ENCODE measurements around the gene CXorf38. TPM values are rescaled to one million over a fixed set of nuclear protein-coding genes. Genes with fewer than 3 reads are reported as not detected.
"Not testable (repeated sequence)": the region's sequence is repeated elsewhere in the genome, so short reads cannot be mapped to it uniquely, and the experiment has no call there.

CXorf38 gene
- total RNA-seq, 2 experiments from 2014 or later = 23.2 to 23.3 TPM

DNA sequence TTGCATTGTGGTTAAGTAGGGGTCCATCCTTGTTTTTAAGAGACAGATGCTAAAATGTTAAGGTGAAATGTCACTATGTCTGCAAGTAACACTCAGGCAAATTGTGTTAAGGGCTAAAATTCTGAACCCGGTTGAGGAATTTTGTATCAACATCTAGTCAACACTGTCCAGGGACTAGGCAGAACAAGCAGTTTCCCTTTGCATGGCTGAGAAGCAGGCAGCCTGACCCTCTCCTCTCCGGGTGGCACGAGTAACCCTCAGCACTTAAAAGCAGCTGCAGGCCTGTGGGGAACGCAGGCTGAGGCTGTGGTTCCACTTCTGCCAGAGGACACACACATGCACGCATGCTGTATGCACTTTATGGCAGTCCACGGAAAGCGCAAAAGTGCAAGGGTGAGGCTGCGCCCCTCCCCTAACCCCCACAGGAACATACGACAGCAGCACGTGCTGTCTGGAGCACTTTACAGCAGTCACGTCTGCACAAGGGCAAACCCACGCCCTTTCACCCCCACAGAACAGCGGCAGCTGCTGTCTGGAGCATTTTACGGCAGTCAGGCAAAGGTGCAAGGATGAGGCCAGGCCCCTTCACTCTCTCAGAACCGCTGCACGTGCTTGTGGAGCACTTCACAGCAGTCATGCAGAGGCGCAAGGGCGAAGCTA lies 24.8 kb downstream of the CXorf38 start:
- CTCF ChIA-PET = no interaction called here
- no peaks in the 10 kb centered on the region for H3K36me3 Mint-ChIP-seq (ENCODE audit: low read depth)

GRCh38 chrX:40617566-40617965 lies 29.8 kb downstream of the CXorf38 start:
- Mint-ChIP-seq H3K27ac (peak overlapping the region; percentile 41), H3K4me3 (no peak overlapping the region), H3K27me3 (ENCODE audit: low read depth) (no peaks in the 10 kb centered on the region), H3K9me3 (no peaks in the 10 kb centered on the region), H3K36me3 (ENCODE audit: low read depth) (no peaks in the 10 kb centered on the region), H3K4me1 (ENCODE audit: low read depth) (no peaks in the 10 kb centered on the region)
- DNase-seq = no peak
- intact Hi-C loops (cut with micrococcal nuclease) = no loop called here
- CTCF ChIA-PET = interaction anchor here (0.8 to 1.0 kb wide), 2 partner anchors 32 to 48 kb away, joined by 3 to 4 read pairs; no protein-coding TSS in a partner anchor

More for the DNA sequence above, 24.8 kb downstream of the CXorf38 start:
- H3K4me1 Mint-ChIP-seq (ENCODE audit: low read depth) = no peaks in the 10 kb centered on the region
- intact Hi-C loops (cut with micrococcal nuclease) = no loop called here
- H3K27ac Mint-ChIP-seq = no peak overlapping the region
- no peak overlapping the region for H3K4me3 Mint-ChIP-seq
- H3K27me3 Mint-ChIP-seq (ENCODE audit: low read depth) = no peaks in the 10 kb centered on the region
- DNase-seq = no peak
- no peaks in the 10 kb centered on the region for H3K9me3 Mint-ChIP-seq

GRCh38 chrX:40615976-40616375 lies 31.4 kb downstream of the CXorf38 start:
- no peak overlapping the region for H3K27ac Mint-ChIP-seq
- no peaks in the 10 kb centered on the region for H3K9me3 Mint-ChIP-seq
- H3K4me1 Mint-ChIP-seq (ENCODE audit: low read depth) = no peaks in the 10 kb centered on the region
- CTCF ChIA-PET = no interaction called here
- no peak overlapping the region for H3K4me3 Mint-ChIP-seq
- no peaks in the 10 kb centered on the region for H3K27me3 Mint-ChIP-seq (ENCODE audit: low read depth)
- no peak for DNase-seq
- intact Hi-C loops (cut with micrococcal nuclease) = no loop called here
- no peaks in the 10 kb centered on the region for H3K36me3 Mint-ChIP-seq (ENCODE audit: low read depth)

- no peaks in the 10 kb centered on the region for H3K36me3 Mint-ChIP-seq (ENCODE audit: low read depth)
- no peak overlapping the region for H3K4me3 Mint-ChIP-seq
- H3K9me3 Mint-ChIP-seq = no peaks in the 10 kb centered on the region
- no peak for DNase-seq
- CTCF ChIA-PET = interaction anchor here (0.6 kb wide), 1 partner anchor 225 kb away, joined by 3 read pairs; no protein-coding TSS in a partner anchor
- H3K27me3 Mint-ChIP-seq (ENCODE audit: low read depth) = no peaks in the 10 kb centered on the region
- intact Hi-C loops (cut with micrococcal nuclease) = no loop called here
- no peak overlapping the region for H3K27ac Mint-ChIP-seq
- H3K4me1 Mint-ChIP-seq (ENCODE audit: low read depth) = no peaks in the 10 kb centered on the region
Observed at GRCh38 chrX:40612511-40612910, 34.9 kb downstream of the CXorf38 start.

GRCh38 chrX:40607381-40607780 lies 40.0 kb downstream of the CXorf38 start:
- Mint-ChIP-seq H3K4me1 (ENCODE audit: low read depth) (no peaks in the 10 kb centered on the region), H3K36me3 (ENCODE audit: low read depth) (peaks cover 2% of the 10 kb centered on the region), H3K4me3 (no peak overlapping the region), H3K27me3 (ENCODE audit: low read depth) (no peaks in the 10 kb centered on the region), H3K27ac (no peak overlapping the region), H3K9me3 (no peaks in the 10 kb centered on the region)
- CTCF ChIA-PET = no interaction called here
- intact Hi-C loops (cut with micrococcal nuclease) = no loop called here
- DNase-seq = no peak

- Mint-ChIP-seq H3K4me1 (ENCODE audit: low read depth) (no peaks in the 10 kb centered on the region), H3K4me3 (no peak overlapping the region), H3K36me3 (ENCODE audit: low read depth) (peaks cover 11% of the 10 kb centered on the region), H3K27me3 (ENCODE audit: low read depth) (no peaks in the 10 kb centered on the region), H3K9me3 (no peaks in the 10 kb centered on the region), H3K27ac (peak overlapping the region; percentile 61)
- CTCF ChIA-PET = interaction anchor here (0.5 kb wide), 1 partner anchor 190 kb away, joined by 3 read pairs; no protein-coding TSS in a partner anchor
- no peak for DNase-seq
- intact Hi-C loops (cut with micrococcal nuclease) = no loop called here
Observed at GRCh38 chrX:40603446-40603845, 43.9 kb downstream of the CXorf38 start.

- H3K27me3 Mint-ChIP-seq (ENCODE audit: low read depth) = not testable (repeated sequence)
- CTCF ChIA-PET = interaction anchor here (0.6 to 0.8 kb wide), 2 partner anchors 20 to 50 kb away, joined by 3 to 4 read pairs; no protein-coding TSS in a partner anchor
Observed at GRCh38 chrX:40589616-40590321, 57.6 kb downstream of the CXorf38 start.

GRCh38 chrX:40587623-40588022 lies 59.7 kb downstream of the CXorf38 start:
- intact Hi-C loops (cut with micrococcal nuclease) = loop anchor here (10.0 kb wide), 2 partner anchors 287 to 527 kb away; no protein-coding TSS in a partner anchor
- not testable (repeated sequence) for DNase-seq; H3K27me3 Mint-ChIP-seq (ENCODE audit: low read depth); H3K9me3 Mint-ChIP-seq; H3K36me3 Mint-ChIP-seq (ENCODE audit: low read depth); H3K27ac Mint-ChIP-seq; H3K4me3 Mint-ChIP-seq
- peaks cover 50% of the 10 kb centered on the region for H3K4me1 Mint-ChIP-seq (ENCODE audit: low read depth)
- CTCF ChIA-PET = interaction anchor here (0.7 to 1.1 kb wide), 2 partner anchors 14 to 207 kb away, joined by 3 read pairs; no protein-coding TSS in a partner anchor

More at GRCh38 chrX:40589616-40590321, 57.6 kb downstream of the CXorf38 start:
- not testable (repeated sequence) for H3K4me3 Mint-ChIP-seq, H3K9me3 Mint-ChIP-seq
- peak; percentile 41 for DNase-seq
- intact Hi-C loops (cut with micrococcal nuclease) = loop anchor here (1.0 to 10.0 kb wide), 4 partner anchors 9 to 525 kb away; partner anchors contain the start of gene ATP6AP2
- Mint-ChIP-seq H3K27ac (peak overlapping the region; percentile 61), H3K4me1 (ENCODE audit: low read depth) (peaks cover 45% of the 10 kb centered on the region), H3K36me3 (ENCODE audit: low read depth) (peaks cover 11% of the 10 kb centered on the region)

DNA sequence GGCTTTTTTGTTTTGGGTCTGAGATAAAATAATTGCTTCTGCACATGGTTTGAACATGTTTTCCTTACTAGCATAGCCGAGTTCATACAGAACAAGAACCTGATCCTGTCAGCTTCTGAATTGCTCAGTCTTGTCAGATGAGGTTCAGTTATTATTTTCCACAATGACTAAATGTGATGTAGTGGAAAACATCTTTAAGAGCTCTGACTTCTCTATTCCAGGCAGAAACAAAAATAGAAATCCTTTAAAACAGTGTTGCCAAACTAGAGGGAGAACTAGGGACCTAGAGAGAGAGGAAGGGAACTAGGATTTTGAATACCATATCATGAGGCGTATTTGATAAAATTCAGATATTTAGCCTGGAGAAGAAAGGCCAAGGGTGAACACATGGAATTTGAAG lies 64.5 kb downstream of the CXorf38 start:
- peaks cover 40% of the 10 kb centered on the region for H3K4me1 Mint-ChIP-seq (ENCODE audit: low read depth)
- no peaks in the 10 kb centered on the region for H3K9me3 Mint-ChIP-seq
- CTCF ChIA-PET = no interaction called here
- intact Hi-C loops (cut with micrococcal nuclease) = loop anchor here (10.0 kb wide), 2 partner anchors 292 to 532 kb away; no protein-coding TSS in a partner anchor
- no peaks in the 10 kb centered on the region for H3K27me3 Mint-ChIP-seq (ENCODE audit: low read depth)
- no peak overlapping the region for H3K27ac Mint-ChIP-seq
- no peak overlapping the region for H3K4me3 Mint-ChIP-seq
- H3K36me3 Mint-ChIP-seq (ENCODE audit: low read depth) = no peaks in the 10 kb centered on the region
- DNase-seq = no peak

DNA sequence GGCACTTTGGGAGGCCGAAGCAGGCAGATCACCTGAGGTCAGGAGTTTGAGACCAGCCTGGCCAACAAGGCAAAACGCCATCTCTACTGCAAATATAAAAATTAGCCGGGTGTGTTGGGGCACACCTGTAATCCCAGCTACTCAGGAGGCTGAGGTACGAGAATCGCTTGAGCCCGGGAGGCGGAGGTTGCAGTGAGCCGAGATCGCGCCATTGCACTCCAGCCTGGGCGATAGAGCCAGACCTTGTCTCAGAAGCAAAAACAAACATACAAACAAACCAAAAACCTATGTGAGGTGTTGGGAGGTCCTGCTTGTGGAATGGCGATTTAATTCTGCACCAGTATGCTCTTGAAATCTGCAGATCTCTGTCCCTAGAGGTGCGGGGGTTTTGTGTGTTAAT lies 65.2 kb downstream of the CXorf38 start:
- not testable (repeated sequence) for H3K9me3 Mint-ChIP-seq; H3K27ac Mint-ChIP-seq; DNase-seq; H3K27me3 Mint-ChIP-seq (ENCODE audit: low read depth); H3K36me3 Mint-ChIP-seq (ENCODE audit: low read depth)
- CTCF ChIA-PET = interaction anchor here (1.0 kb wide), 1 partner anchor 38 kb away, joined by 3 read pairs; no protein-coding TSS in a partner anchor
- intact Hi-C loops (cut with micrococcal nuclease) = loop anchor here (10.0 kb wide), 2 partner anchors 293 to 533 kb away; no protein-coding TSS in a partner anchor
- H3K4me1 Mint-ChIP-seq (ENCODE audit: low read depth) = peaks cover 34% of the 10 kb centered on the region
- H3K4me3 Mint-ChIP-seq = peak overlapping the region; percentile 83

- intact Hi-C loops (cut with micrococcal nuclease) = loop anchor here (2.0 to 10.0 kb wide), 4 partner anchors 155 to 753 kb away; partner anchors contain the start of gene DDX3X
- peak; percentile 21 for DNase-seq
- CTCF ChIA-PET = interaction anchor here (1.0 to 1.4 kb wide), 3 partner anchors 13 to 43 kb away, joined by 3 read pairs; no protein-coding TSS in a partner anchor
- H3K9me3 Mint-ChIP-seq = no peaks in the 10 kb centered on the region
- H3K4me3 Mint-ChIP-seq = peak overlapping the region; percentile 83
- H3K27me3 Mint-ChIP-seq (ENCODE audit: low read depth) = no peaks in the 10 kb centered on the region
- peaks cover 32% of the 10 kb centered on the region for H3K4me1 Mint-ChIP-seq (ENCODE audit: low read depth)
- H3K36me3 Mint-ChIP-seq (ENCODE audit: low read depth) = no peaks in the 10 kb centered on the region
- peak overlapping the region; percentile 69 for H3K27ac Mint-ChIP-seq
Observed at GRCh38 chrX:40581336-40581920, 65.9 kb downstream of the CXorf38 start.
